ENCODE data around the gene TMEM178B.
"Not testable (repeated sequence)": the region's sequence is repeated elsewhere in the genome, so short reads cannot be mapped to it uniquely, and the experiment has no call there.

- TF ChIP-seq CTCF (optimal IDR thresholded peaks at IDR 0.05 in 1 of 3, IDR thresholded peaks at IDR 0.05 in 1 of 3, conservative IDR thresholded peaks at IDR 0.05 in 1 of 3; ENCODE audit: extremely low read depth in 1 of 3, insufficient read depth in 2 of 3, low read length in 3 of 3); EZH2 (IDR thresholded peaks at IDR 0.05; ENCODE audit: low read length): not testable (repeated sequence)
Observed at GRCh38 chr7:141403846-141404245, 330.0 kb downstream of the TMEM178B start.
